Measurements from ENCODE around the gene HEBP1.

DNA sequence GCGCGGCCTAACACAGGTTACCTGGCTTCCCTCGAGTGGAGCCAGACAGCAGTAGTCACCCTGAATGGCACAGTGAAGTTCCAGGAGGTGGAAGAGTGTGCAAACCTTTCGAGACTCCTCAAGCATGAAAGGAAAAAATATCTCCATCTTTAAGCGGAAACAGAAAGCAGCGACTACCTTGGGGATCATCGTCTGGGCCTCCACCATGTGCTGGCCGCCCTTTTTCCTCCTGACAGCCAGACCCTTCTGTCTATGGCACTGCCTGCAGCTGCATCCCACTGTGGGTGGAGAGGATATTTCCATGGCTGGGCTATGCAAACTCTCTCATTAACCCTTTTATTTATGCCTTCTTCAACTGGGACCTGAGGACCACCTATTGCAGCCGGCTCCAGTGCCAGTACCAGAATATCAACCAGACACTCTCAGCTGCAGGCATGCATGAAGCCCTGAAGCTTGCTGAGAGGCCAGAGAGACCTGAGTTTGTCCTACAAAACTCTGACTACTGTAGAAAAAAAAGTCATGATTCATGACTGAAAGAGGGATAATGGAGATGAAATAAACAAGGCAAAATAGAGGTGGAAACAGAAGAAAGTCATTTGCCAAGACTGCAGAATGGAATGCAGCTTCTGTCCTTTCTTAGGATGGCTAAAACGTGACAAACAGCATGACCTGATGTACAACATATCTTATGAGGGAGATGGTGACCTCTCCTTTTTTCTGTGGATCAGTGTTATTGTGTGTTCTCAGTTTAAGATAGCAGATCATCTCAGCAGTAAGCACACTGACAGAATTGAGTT lies 2.4 kb upstream of the HEBP1 start:
- TF ChIP-seq, protein P1, sequence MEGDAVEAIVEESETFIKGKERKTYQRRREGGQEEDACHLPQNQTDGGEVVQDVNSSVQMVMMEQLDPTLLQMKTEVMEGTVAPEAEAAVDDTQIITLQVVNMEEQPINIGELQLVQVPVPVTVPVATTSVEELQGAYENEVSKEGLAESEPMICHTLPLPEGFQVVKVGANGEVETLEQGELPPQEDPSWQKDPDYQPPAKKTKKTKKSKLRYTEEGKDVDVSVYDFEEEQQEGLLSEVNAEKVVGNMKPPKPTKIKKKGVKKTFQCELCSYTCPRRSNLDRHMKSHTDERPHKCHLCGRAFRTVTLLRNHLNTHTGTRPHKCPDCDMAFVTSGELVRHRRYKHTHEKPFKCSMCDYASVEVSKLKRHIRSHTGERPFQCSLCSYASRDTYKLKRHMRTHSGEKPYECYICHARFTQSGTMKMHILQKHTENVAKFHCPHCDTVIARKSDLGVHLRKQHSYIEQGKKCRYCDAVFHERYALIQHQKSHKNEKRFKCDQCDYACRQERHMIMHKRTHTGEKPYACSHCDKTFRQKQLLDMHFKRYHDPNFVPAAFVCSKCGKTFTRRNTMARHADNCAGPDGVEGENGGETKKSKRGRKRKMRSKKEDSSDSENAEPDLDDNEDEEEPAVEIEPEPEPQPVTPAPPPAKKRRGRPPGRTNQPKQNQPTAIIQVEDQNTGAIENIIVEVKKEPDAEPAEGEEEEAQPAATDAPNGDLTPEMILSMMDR (IDR thresholded peaks at IDR 0.05), result no peak
- TF ChIP-seq POLR2A (IDR thresholded peaks at IDR 0.05), result no peak

Data from Peyer's patch (tissue), 4 donors.